ENCODE measurements around the gene HDAC10.

HDAC10 gene

DNA sequence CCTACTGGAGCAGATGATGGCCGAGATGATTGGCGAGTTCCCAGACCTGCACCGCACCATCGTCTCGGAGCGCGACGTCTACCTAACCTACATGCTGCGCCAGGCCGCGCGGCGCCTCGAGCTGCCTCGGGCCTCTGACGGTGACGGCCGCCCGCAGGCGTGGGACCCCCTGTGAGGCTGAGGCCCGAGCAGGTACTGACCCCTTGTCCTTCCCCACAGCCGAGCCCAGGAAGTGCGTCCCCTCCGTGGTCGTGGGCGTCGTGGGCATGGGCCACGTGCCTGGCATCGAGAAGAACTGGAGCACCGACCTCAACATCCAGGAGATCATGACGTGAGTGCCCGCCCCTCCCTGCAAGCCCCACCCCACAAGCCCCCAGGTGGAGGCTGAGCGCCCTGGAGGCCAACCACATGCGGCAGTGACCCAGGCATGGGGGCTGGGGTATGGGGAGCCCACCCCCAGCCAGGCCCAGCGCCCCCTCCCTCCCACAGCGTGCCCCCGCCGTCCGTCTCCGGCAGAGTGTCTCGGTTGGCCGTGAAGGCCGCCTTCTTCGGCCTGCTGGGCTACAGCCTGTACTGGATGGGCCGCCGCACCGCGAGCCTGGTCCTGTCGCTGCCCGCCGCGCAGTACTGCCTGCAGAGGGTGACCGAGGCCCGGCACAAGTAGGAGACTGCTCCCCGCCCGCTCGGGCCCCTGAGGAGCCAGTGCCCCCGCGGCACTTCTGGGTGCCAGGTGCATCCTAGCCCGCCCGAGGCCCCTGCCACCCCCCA is 53.0 kb downstream of the HDAC10 start:
- DNase-seq, result no peak

DNA sequence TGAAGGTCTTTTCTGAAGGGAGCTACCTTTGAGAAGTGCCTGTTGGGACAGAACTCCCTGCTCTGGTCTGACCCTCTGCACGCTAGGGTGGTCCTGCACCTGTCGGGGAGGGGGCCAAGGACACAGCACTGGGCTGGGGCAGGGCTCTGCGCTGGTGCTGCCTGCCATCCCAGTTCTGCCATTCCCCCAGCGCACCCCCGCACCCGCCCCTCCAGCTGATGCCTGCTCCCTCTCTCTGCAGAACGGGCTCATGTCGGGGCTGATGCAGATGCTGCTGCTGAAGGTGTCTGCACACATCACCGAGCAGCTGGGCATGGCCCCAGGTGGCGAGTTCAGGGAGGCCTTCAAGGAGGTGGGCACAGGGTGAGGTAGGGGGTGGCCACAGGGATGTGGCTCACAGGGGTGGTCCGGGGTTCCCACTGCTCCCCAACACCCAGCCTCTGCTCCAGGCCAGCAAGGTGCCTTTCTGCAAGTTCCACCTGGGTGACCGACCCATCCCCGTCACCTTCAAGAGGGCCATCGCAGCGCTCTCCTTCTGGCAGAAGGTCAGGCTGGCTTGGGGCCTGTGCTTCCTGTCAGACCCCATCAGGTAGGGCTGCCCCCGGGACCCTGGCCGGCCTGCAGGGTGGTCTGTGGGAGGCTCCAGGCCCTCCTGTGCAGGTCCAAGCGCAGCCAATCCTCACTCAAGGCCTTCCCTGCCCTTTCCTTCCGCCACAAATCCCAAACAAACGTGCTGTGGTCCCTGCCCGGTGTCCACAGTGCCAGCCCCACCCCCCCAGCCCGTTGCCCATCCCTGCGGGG is 53.9 kb downstream of the HDAC10 start:
- no peak for DNase-seq

DNA sequence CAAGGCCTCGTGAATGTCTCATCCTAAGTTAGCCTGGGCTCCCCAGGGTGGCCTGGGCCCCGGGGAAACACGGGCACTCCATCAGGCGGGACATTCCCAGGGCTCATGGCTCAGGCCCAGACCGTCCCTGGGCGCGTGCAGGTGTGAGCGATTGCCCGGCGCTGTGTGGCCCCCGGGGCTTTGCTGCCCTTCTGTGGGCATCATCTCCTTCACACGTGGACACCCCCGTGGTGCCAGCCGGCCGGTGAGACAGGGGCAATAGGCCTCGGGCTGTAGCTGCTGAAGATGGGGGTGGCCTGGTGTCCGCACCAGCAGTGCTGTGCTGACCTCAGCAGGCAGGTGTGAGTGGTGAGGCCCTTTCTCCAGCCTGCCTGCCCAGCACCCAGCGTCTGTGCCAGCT is 54.8 kb downstream of the HDAC10 start:
- DNase-seq, result no peak
